ENCODE results near the gene TRIM54.

Gene TRIM54

GRCh38 chr2:27281855-27282559, at the start of gene TRIM54:
Gene TRIM54, plus strand, starts transcription at chr2:27282429. Its CDS starts 303 bp downstream, at chr2:27282732.
- DNase-seq: no peak

- no peak for DNase-seq
Measured at GRCh38 chr2:27233341-27233740, 48.9 kb upstream of the TRIM54 start.

GRCh38 chr2:27236136-27236535, 46.1 kb upstream of the TRIM54 start:
- DNase-seq: no peak

- no peak for DNase-seq
Measured at GRCh38 chr2:27236626-27237025, 45.6 kb upstream of the TRIM54 start.

GRCh38 chr2:27237341-27237945, 44.8 kb upstream of the TRIM54 start:
- DNase-seq: no peak

GRCh38 chr2:27238976-27239375, 43.3 kb upstream of the TRIM54 start:
- DNase-seq: no peak

GRCh38 chr2:27240406-27240805, 41.8 kb upstream of the TRIM54 start:
- no peak for DNase-seq

GRCh38 chr2:27241761-27242613, 40.2 kb upstream of the TRIM54 start:
- no peak for DNase-seq

GRCh38 chr2:27242614-27242951, 39.6 kb upstream of the TRIM54 start:
- DNase-seq: no peak

GRCh38 chr2:27243391-27244130, 38.7 kb upstream of the TRIM54 start:
- DNase-seq: no peak

- no peak for DNase-seq
Measured at GRCh38 chr2:27245116-27245515, 37.1 kb upstream of the TRIM54 start.

- DNase-seq: no peak
Measured at GRCh38 chr2:27245626-27246025, 36.6 kb upstream of the TRIM54 start.

GRCh38 chr2:27247893-27248292, 34.3 kb upstream of the TRIM54 start:
- no peak for DNase-seq

- no peak for DNase-seq
Measured at GRCh38 chr2:27249159-27249890, 32.9 kb upstream of the TRIM54 start.

GRCh38 chr2:27249891-27250651, 32.2 kb upstream of the TRIM54 start:
- no peak for DNase-seq

- no peak for DNase-seq
Measured at GRCh38 chr2:27250652-27251379, 31.4 kb upstream of the TRIM54 start.

GRCh38 chr2:27251766-27252165, 30.5 kb upstream of the TRIM54 start:
- DNase-seq: no peak

GRCh38 chr2:27255187-27255586, 27.0 kb upstream of the TRIM54 start:
- DNase-seq: no peak

- no peak for DNase-seq
Measured at GRCh38 chr2:27255660-27256059, 26.6 kb upstream of the TRIM54 start.

- DNase-seq: no peak
Measured at GRCh38 chr2:27256855-27257454, 25.3 kb upstream of the TRIM54 start.

- DNase-seq: no peak
Measured at GRCh38 chr2:27258051-27258450, 24.2 kb upstream of the TRIM54 start.

Data from NCI-H526 treated with DMSO at 0.1 percent for 48 hours (cell line).